Measurements from ENCODE around the gene SEC24D.
"Not testable (repeated sequence)": the region's sequence is repeated elsewhere in the genome, so short reads cannot be mapped to it uniquely, and the experiment has no call there.

SEC24D gene

DNA sequence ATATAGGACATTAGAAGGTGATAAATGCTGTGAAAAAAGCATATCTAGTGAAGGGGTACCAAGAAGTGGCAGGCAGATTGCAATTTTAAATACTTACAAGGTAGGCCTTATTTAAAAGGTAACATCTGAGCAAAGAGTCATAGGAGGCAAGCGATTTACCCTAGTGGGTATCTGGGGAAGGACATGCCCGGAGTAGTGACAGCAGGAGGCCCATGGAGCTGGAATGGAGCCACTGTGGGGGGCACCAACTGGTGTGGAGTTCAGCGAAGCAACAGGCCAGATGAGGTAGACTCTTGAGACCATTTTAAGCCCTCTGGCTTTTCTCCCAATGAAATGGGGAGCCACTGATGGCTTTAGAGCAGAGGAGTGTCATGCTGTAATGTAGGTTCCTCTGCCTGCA is 37.3 kb downstream of the SEC24D start:
- TF ChIP-seq CTCF (IDR thresholded peaks at IDR 0.05; ENCODE audit: borderline replicate concordance, insufficient read depth, low read depth, low read length): no peak
- H3K4me3 ChIP-seq (ENCODE audit: low read depth, low read length): no peak overlapping the region

DNA sequence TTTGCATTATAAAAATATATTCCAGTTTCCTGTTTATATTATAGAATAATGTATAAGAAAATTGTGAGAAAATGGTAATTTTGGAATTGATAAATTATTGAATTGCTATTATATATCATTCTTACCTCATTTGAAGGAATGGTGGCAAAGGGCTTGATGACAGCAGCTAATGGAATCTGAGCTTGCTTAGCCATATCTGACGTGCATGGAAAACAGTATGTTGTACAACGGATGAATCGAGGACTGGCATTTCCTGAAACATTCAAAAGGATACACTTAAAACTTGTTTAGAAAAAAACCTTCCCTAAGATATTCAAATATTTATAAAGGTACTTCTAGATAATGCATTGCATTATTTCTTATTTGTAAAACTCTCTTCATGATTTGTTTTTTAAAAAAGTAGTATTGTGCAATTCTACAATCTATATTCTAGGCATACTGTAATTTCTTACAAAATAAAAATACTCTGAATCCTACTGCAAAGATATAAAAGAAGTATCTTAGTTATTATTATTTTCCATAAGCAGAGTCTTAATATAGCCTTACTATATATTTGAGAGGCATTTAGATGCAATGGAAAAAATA is 38.3 kb downstream of the SEC24D start:
- no peak for TF ChIP-seq CTCF (IDR thresholded peaks at IDR 0.05; ENCODE audit: borderline replicate concordance, insufficient read depth, low read depth, low read length)
- H3K4me3 ChIP-seq (ENCODE audit: low read depth, low read length): no peak overlapping the region

- not testable (repeated sequence) for H3K4me3 ChIP-seq (ENCODE audit: low read depth, low read length)
Observed at GRCh38 chr4:118791690-118792446, 44.1 kb downstream of the SEC24D start.

DNA sequence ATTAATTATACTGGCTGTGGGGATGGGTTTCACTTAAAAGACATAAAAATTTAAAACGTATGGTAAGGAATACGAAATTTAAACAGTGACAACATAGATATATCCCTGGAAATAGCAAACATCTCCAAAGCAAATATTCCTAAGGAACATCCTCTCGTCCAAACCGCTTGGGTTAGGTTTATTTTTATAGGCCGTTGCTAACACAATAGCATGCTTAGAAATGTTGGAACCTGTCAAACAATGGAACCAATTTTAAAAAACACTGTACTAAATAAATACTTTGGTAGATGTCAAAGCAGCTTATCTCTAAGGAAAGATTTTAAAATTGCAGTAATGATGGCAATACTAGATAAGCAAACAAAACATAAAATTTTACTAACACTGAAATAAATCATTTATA is 45.4 kb downstream of the SEC24D start:
- H3K4me3 ChIP-seq (ENCODE audit: low read depth, low read length): no peak overlapping the region
- no peak for TF ChIP-seq CTCF (IDR thresholded peaks at IDR 0.05; ENCODE audit: borderline replicate concordance, insufficient read depth, low read depth, low read length)

DNA sequence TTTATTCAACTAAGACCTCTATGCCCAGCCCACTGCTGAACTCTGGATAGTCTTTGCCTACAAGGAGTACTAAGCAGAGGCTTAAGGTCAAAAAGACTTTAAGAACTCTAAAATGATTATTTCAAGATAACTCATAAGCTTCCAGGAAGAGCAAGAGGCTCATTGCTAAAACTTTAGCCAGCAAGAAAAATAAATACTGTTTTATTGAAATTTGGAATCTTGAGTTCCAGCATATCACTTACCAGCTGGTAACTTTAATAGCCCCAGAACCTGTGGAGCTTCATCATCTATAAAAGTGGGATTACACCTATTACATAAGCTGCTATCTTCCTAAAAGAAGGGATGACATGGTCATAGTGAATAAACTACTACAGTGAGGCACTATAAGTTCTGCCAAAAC is 47.0 kb downstream of the SEC24D start:
- no peak for TF ChIP-seq CTCF (IDR thresholded peaks at IDR 0.05; ENCODE audit: borderline replicate concordance, insufficient read depth, low read depth, low read length)
- H3K4me3 ChIP-seq (ENCODE audit: low read depth, low read length): no peak overlapping the region

DNA sequence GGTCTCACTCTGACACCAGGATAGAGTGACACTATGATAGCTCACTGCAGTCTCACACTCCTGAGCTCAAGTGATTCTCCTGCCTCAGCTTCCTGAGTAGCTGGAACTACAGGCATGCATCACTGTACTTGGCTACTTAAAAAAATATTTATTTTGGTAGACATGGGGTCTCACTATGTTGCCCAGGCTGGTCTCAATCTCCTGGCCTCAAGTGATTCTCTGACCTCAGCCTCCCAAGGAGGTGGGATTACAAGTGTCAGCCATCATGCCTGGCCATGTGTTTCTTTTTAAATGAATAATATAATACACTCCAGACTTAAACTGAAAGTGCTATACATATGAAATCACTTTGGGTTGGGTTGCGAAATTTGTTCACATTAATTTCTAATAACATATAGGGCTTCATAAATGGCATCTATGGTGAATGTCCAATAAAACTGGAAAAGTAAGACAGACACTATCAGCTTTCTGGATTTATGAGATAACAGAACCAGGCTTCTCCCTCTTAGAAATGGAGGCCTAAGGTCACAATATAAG is 48.0 kb downstream of the SEC24D start:
- no peak overlapping the region for H3K4me3 ChIP-seq (ENCODE audit: low read depth, low read length)
- no peak for TF ChIP-seq CTCF (IDR thresholded peaks at IDR 0.05; ENCODE audit: borderline replicate concordance, insufficient read depth, low read depth, low read length)

GRCh38 chr4:118784776-118785175 is 51.1 kb downstream of the SEC24D start:
- no peak for TF ChIP-seq CTCF (IDR thresholded peaks at IDR 0.05; ENCODE audit: borderline replicate concordance, insufficient read depth, low read depth, low read length)

More at GRCh38 chr4:118784776-118785175, 51.1 kb downstream of the SEC24D start:
- no peak overlapping the region for H3K4me3 ChIP-seq (ENCODE audit: low read depth, low read length)

All from GM12875 (cell line).